ENCODE data around the gene SCARF2. TPM values are rescaled to one million over a fixed set of nuclear protein-coding genes. Genes with fewer than 3 reads are reported as not detected.

Gene SCARF2
- total RNA-seq, 1 donor from 2014 or later = 133 TPM

DNA sequence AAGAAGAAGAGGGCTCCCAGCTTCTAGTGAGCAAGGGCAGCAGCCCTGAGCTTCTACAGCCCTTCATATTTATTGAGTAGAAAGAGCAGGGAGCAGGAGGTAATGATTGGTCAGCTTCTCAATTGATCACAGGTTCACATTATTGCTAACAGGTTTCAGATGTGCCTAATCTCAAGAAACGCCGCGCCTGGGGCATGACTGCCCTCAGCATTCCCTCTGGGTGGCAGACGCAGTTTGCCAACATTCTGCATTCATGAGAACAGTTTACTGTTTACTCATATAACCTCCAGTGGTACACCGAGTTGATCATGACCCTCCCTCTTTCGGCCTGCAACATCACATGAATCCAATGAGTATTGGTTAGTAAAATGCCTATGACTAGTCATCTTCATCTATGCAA is 48.3 kb downstream of the SCARF2 start:
- no peaks in the 10 kb centered on the region for H3K36me3 ChIP-seq
- DNase-seq (ENCODE audit: low spot score in 2 of 2) = no peak
- peaks cover 4% of the 10 kb centered on the region in 2 donors for H3K4me1 ChIP-seq
- H3K4me3 ChIP-seq = no peak overlapping the region
- TF ChIP-seq, protein P1, sequence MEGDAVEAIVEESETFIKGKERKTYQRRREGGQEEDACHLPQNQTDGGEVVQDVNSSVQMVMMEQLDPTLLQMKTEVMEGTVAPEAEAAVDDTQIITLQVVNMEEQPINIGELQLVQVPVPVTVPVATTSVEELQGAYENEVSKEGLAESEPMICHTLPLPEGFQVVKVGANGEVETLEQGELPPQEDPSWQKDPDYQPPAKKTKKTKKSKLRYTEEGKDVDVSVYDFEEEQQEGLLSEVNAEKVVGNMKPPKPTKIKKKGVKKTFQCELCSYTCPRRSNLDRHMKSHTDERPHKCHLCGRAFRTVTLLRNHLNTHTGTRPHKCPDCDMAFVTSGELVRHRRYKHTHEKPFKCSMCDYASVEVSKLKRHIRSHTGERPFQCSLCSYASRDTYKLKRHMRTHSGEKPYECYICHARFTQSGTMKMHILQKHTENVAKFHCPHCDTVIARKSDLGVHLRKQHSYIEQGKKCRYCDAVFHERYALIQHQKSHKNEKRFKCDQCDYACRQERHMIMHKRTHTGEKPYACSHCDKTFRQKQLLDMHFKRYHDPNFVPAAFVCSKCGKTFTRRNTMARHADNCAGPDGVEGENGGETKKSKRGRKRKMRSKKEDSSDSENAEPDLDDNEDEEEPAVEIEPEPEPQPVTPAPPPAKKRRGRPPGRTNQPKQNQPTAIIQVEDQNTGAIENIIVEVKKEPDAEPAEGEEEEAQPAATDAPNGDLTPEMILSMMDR (IDR thresholded peaks at IDR 0.05) = no peak
- no peaks in the 10 kb centered on the region for H3K27me3 ChIP-seq
- intact Hi-C loops (cut with DNase I) = no loop called here
- no peaks in the 10 kb centered on the region for H3K9me3 ChIP-seq
- H3K27ac ChIP-seq = no peak overlapping the region

DNA sequence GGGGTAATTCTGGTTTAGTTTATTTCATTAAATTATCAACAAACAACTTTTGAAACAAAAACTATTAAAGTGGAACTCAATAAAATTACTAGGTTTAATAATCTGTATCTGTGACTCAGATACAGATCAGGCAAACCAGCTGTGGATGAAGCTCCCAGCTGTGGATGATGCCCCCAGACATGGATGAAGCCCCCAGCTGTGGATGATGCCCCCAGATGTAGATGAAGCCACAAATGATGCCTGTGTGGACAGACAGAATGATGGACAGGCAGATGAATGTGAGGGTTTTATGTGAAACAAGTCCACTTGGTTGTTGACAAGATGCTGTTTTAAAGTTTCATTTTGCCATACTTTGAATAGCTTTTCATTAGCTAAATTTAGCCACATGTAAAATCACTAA is 49.4 kb downstream of the SCARF2 start:
- H3K9me3 ChIP-seq = no peaks in the 10 kb centered on the region
- no peaks in the 10 kb centered on the region for H3K27me3 ChIP-seq
- H3K27ac ChIP-seq = no peak overlapping the region
- H3K4me3 ChIP-seq = no peak overlapping the region
- no peaks in the 10 kb centered on the region for H3K4me1 ChIP-seq
- no peaks in the 10 kb centered on the region for H3K36me3 ChIP-seq
- DNase-seq (ENCODE audit: low spot score in 2 of 2) = no peak
- TF ChIP-seq, protein P1 (IDR thresholded peaks at IDR 0.05) = no peak
- intact Hi-C loops (cut with DNase I) = no loop called here

DNA sequence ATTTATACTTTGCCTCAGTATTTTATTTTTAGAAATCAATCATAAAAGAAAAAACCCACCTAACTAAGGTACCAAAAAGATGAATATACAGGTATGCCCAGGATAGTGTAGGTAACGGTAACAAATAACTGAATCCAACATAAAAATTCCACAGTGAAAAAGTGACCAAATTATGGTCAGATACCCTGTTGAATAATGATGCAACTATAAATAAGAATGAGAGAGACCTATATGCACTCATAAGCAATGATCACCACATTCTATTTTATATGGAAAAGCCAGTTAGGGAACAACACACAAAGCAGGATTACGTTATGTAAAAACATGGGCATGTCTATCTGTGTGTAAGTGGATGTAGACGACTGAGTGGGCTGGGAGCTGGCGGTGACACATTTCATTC is 50.7 kb downstream of the SCARF2 start:
- Histone ChIP-seq H3K27ac (no peak overlapping the region), H3K27me3 (no peaks in the 10 kb centered on the region), H3K9me3 (no peaks in the 10 kb centered on the region), H3K4me3 (no peak overlapping the region), H3K4me1 (no peaks in the 10 kb centered on the region), H3K36me3 (no peaks in the 10 kb centered on the region)
- intact Hi-C loops (cut with DNase I) = no loop called here
- no peak for DNase-seq (ENCODE audit: low spot score in 2 of 2)
- TF ChIP-seq, protein P1 (IDR thresholded peaks at IDR 0.05) = no peak

DNA sequence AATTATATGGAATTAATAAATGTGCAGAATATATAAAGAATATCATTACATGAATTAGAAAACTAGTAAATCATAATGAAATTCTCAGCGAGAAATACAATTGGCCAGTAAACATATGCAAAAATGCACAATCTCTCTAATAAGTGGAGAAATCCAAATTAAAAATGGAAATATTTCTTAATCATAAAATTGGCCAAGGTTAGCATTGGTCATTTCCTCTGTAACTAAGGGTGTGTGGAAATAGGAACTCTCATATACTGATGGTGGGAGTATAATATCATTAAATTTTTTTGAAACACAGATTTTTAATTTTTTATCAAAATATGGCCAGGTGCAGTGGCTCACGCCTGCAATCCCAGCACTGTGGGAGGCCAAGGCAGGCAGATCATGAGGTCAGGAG is 51.3 kb downstream of the SCARF2 start:
- Histone ChIP-seq H3K27me3 (no peaks in the 10 kb centered on the region), H3K27ac (no peak overlapping the region), H3K36me3 (no peaks in the 10 kb centered on the region), H3K9me3 (no peaks in the 10 kb centered on the region), H3K4me1 (no peaks in the 10 kb centered on the region), H3K4me3 (no peak overlapping the region)
- no peak for DNase-seq (ENCODE audit: low spot score in 2 of 2)
- TF ChIP-seq, protein P1 (IDR thresholded peaks at IDR 0.05) = no peak
- intact Hi-C loops (cut with DNase I) = no loop called here

DNA sequence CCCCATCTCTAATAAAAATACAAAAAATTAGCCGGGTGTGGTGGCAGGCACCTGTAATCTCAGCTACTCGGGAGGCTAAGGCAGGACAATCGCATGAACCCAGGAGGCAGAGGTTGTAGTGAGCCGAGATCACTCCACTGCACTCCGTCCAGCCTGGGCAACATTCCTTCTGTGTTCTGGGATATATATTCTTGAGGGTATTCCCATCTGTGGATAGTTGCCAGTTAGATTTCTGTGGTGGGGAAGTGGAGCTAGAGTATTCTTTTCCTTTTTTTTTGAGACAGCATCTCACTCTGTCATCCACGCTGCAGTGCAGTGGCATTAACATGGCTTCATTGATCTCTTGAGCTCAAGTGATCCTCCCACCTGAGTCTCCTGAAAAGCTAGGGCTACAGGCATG is 52.8 kb downstream of the SCARF2 start:
- Histone ChIP-seq H3K27me3 (no peaks in the 10 kb centered on the region), H3K27ac (no peak overlapping the region), H3K36me3 (no peaks in the 10 kb centered on the region), H3K4me1 (no peaks in the 10 kb centered on the region), H3K4me3 (no peak overlapping the region), H3K9me3 (no peaks in the 10 kb centered on the region)
- TF ChIP-seq, protein P1 (IDR thresholded peaks at IDR 0.05) = no peak
- intact Hi-C loops (cut with DNase I) = no loop called here
- no peak for DNase-seq (ENCODE audit: low spot score in 2 of 2)

DNA sequence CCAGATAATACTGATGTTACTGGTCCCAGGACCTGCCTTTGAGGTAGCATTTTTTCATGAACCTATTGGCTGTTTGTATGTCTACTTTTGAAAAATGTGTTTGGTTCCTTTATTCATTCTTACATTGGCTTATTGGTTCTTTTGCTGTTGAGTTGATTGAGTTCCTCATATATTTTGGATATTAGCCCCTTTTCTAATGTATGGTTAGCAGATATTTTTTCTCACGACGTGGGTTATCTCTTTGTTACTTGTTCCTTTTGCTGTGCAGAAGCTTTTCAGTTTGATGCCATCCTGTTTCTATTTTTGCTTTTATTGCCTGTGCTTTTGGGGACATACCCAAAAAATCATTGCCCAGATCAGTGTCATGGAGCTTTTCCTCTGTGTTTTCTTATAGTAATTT is 53.5 kb downstream of the SCARF2 start:
- Histone ChIP-seq H3K36me3 (no peaks in the 10 kb centered on the region), H3K27ac (no peak overlapping the region), H3K9me3 (no peaks in the 10 kb centered on the region), H3K4me3 (no peak overlapping the region), H3K27me3 (no peaks in the 10 kb centered on the region), H3K4me1 (no peaks in the 10 kb centered on the region)
- no peak for DNase-seq (ENCODE audit: low spot score in 2 of 2)
- intact Hi-C loops (cut with DNase I) = no loop called here
- TF ChIP-seq, protein P1 (IDR thresholded peaks at IDR 0.05) = no peak
